Measurements from ENCODE around the gene YES1. TPM values are rescaled to one million over a fixed set of nuclear protein-coding genes. Genes with fewer than 3 reads are reported as not detected.

YES1 gene
- polyA plus RNA-seq (2013, experiment 1 of 2): 30.0 TPM
- 30.7 TPM for polyA plus RNA-seq (2013, experiment 2 of 2)

DNA sequence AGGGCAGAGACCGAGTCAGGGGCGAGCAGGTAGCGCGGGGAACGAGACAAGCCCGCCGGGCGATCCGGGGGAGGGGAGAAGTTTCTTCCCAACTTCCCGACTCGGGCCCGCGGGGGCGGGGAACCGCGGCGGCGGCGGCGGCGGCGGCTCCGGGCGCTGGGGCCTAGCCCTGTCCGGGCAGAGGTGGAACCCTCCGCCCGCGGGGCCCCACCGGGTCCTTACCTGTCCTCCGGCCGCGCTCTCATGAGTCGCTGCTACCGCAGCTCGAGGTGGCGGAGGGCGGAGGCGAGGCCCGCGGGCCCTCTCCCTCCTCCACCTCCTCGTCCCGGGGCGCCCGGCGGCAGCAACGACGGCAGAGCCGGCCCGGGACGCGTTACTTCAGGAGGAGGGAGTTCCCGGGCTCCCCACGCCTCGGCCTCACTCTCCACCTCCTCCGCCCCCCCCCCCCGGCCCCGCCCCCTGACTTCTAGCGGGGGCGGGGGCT lies at the start of gene YES1:
YES1 (minus strand) TSS at position 351 of the 484 bp plus-strand sequence. CDS start 55,415 bp downstream, outside the sequence.
- peak; percentile 81 for DNase-seq

DNA sequence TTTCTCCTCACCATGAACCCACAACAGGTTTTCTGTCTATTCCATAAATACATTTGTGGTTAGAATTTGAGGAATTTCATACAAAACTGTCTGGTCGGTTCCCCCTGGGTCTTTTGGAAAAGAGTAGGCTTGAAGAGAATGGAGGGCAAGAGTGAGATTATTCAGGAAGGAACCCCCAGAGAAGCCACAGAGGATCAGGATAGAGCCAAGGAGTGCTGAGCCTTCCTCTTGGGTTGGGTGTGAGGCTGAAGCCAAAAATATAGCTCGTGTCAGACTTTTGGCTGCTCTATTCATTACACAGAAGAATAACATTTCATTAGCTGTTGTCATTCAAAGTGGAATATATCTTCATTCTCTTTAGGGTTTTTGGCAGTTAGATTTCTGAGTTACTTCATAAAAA lies 45.9 kb upstream of the YES1 start:
- WGBS: 89% methylated on average over 1 of the region's 2 CpGs

More for the DNA sequence above, at the start of gene YES1:
- peak within 1 kb of the TSS; percentile 80 for H2AFZ ChIP-seq (ENCODE audit: low read depth, low read length)
- peak within 1 kb of the TSS in 1 of 2 experiments; percentile 94 for H3K23ac ChIP-seq (ENCODE audit: low read length in 2 of 2)
- H3K36me3 ChIP-seq (ENCODE audit: control insufficient read depth in 1 of 2, insufficient read depth in 2 of 2, low read depth in 1 of 2, low read length in 2 of 2): no peaks in the 10 kb centered on the region
- H3K9me3 ChIP-seq (ENCODE audit: control insufficient read depth, low read length): no peaks in the 10 kb centered on the region
- under 1% methylated on average over 33 of the region's 59 CpGs for WGBS
- H2BK5ac ChIP-seq (ENCODE audit: low read depth, low read length, poor library complexity, severe bottlenecking): peak within 1 kb of the TSS; percentile 90
- peaks cover 1% of the 10 kb centered on the region for H3K4me1 ChIP-seq (ENCODE audit: control insufficient read depth, insufficient read depth, low read depth, low read length)
- H3K27ac ChIP-seq (ENCODE audit: low read length, poor library complexity, severe bottlenecking): peak within 1 kb of the TSS; percentile 82
- H3K14ac ChIP-seq (ENCODE audit: low read length in 2 of 2): peak within 1 kb of the TSS; percentile 97 to 98
- H3K18ac ChIP-seq (ENCODE audit: low read depth in 1 of 2, low read length in 2 of 2): peak within 1 kb of the TSS; percentile 86 to 96
- peak within 1 kb of the TSS; percentile 97 for H3K9ac ChIP-seq (ENCODE audit: low read length)
- peak within 1 kb of the TSS; percentile 93 to 99 for H3K4me3 ChIP-seq (ENCODE audit: insufficient read depth in 1 of 2, low read depth in 1 of 2, low read length in 2 of 2)
- H2AK5ac ChIP-seq (ENCODE audit: low read length, severe bottlenecking): no peak within 1 kb of the TSS
- H3K4ac ChIP-seq (ENCODE audit: low read depth in 1 of 2, low read length in 2 of 2): peak within 1 kb of the TSS; percentile 73 to 89
- H4K8ac ChIP-seq (ENCODE audit: low read length): peak within 1 kb of the TSS; percentile 93
- no peaks in the 10 kb centered on the region for H3K27me3 ChIP-seq (ENCODE audit: control insufficient read depth in 1 of 2, insufficient read depth in 1 of 2, low read length in 2 of 2)
- H3K4me2 ChIP-seq (ENCODE audit: low read length, poor library complexity, severe bottlenecking): peak within 1 kb of the TSS; percentile 80
- peak within 1 kb of the TSS; percentile 64 to 68 for H2BK12ac ChIP-seq (ENCODE audit: low read length in 2 of 2)
- peak within 1 kb of the TSS; percentile 99 for H2BK15ac ChIP-seq (ENCODE audit: low read depth, poor library complexity, severe bottlenecking)
- H2BK120ac ChIP-seq (ENCODE audit: low read depth, low read length): peak within 1 kb of the TSS; percentile 88
- H4K91ac ChIP-seq (ENCODE audit: low read length): peak within 1 kb of the TSS; percentile 82
- H3K79me1 ChIP-seq (replicated peaks; ENCODE audit: low read length, poor library complexity, severe bottlenecking): peaks cover 2% of the 10 kb centered on the region

DNA sequence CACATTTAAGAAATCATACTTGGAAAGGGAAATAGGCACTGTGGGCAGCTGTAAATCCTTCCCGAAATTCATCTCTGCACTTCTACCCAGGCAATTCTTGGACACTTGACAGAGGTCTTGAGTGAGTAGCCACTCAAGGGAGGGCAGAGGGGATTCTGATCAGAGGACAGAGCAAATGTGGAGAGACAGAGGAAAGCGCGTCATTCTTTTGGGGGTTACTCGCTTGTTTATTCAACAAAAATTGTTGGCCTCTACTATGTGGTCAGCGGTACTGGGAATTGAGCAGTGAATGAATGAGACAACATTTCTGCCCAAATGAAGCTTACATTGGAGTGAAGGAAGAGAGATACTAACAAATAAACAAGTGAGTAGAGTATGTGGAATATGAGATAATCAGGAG lies 41.4 kb upstream of the YES1 start:
- Histone ChIP-seq H3K9me3 (ENCODE audit: control insufficient read depth, low read length) (no peaks in the 10 kb centered on the region), H3K14ac (ENCODE audit: low read length in 2 of 2) (no peak overlapping the region), H3K27me3 (ENCODE audit: control insufficient read depth in 1 of 2, insufficient read depth in 1 of 2, low read length in 2 of 2) (peaks cover 0 to 6% of the 10 kb centered on the region in 2 experiments), H2AK5ac (ENCODE audit: low read length, severe bottlenecking) (no peak overlapping the region), H3K27ac (ENCODE audit: low read length, poor library complexity, severe bottlenecking) (no peak overlapping the region), H3K9ac (ENCODE audit: low read length) (no peak overlapping the region), H2BK15ac (ENCODE audit: low read depth, poor library complexity, severe bottlenecking) (no peak overlapping the region), H2AFZ (ENCODE audit: low read depth, low read length) (no peak overlapping the region), H2BK12ac (ENCODE audit: low read length in 2 of 2) (no peak overlapping the region), H3K18ac (ENCODE audit: low read depth in 1 of 2, low read length in 2 of 2) (no peak overlapping the region), H3K4me3 (ENCODE audit: insufficient read depth in 1 of 2, low read depth in 1 of 2, low read length in 2 of 2) (no peak overlapping the region), H3K23ac (ENCODE audit: low read length in 2 of 2) (no peak overlapping the region), H3K4me2 (ENCODE audit: low read length, poor library complexity, severe bottlenecking) (no peak overlapping the region), H2BK5ac (ENCODE audit: low read depth, low read length, poor library complexity, severe bottlenecking) (no peak overlapping the region), H3K36me3 (ENCODE audit: control insufficient read depth in 1 of 2, insufficient read depth in 2 of 2, low read depth in 1 of 2, low read length in 2 of 2) (no peaks in the 10 kb centered on the region), H4K8ac (ENCODE audit: low read length) (no peak overlapping the region), H2BK120ac (ENCODE audit: low read depth, low read length) (no peak overlapping the region), H3K4ac (ENCODE audit: low read depth in 1 of 2, low read length in 2 of 2) (no peak overlapping the region), H3K4me1 (ENCODE audit: control insufficient read depth, insufficient read depth, low read depth, low read length) (no peaks in the 10 kb centered on the region), H4K91ac (ENCODE audit: low read length) (no peak overlapping the region), H3K79me1 (replicated peaks; ENCODE audit: low read length, poor library complexity, severe bottlenecking) (no peaks in the 10 kb centered on the region)
- WGBS: 89% methylated on average over 5 of the region's 5 CpGs
- DNase-seq: no peak

More for the DNA sequence above, 45.9 kb upstream of the YES1 start:
- Histone ChIP-seq H2AFZ (ENCODE audit: low read depth, low read length) (no peak overlapping the region), H3K36me3 (ENCODE audit: control insufficient read depth in 1 of 2, insufficient read depth in 2 of 2, low read depth in 1 of 2, low read length in 2 of 2) (no peaks in the 10 kb centered on the region), H2BK120ac (ENCODE audit: low read depth, low read length) (no peak overlapping the region), H3K18ac (ENCODE audit: low read depth in 1 of 2, low read length in 2 of 2) (no peak overlapping the region), H3K27ac (ENCODE audit: low read length, poor library complexity, severe bottlenecking) (no peak overlapping the region), H2BK12ac (ENCODE audit: low read length in 2 of 2) (no peak overlapping the region), H3K9me3 (ENCODE audit: control insufficient read depth, low read length) (no peaks in the 10 kb centered on the region), H3K14ac (ENCODE audit: low read length in 2 of 2) (no peak overlapping the region), H4K8ac (ENCODE audit: low read length) (no peak overlapping the region), H3K79me1 (replicated peaks; ENCODE audit: low read length, poor library complexity, severe bottlenecking) (no peaks in the 10 kb centered on the region), H2BK5ac (ENCODE audit: low read depth, low read length, poor library complexity, severe bottlenecking) (no peak overlapping the region), H4K91ac (ENCODE audit: low read length) (no peak overlapping the region), H2BK15ac (ENCODE audit: low read depth, poor library complexity, severe bottlenecking) (no peak overlapping the region), H3K4me3 (ENCODE audit: insufficient read depth in 1 of 2, low read depth in 1 of 2, low read length in 2 of 2) (no peak overlapping the region), H3K23ac (ENCODE audit: low read length in 2 of 2) (no peak overlapping the region), H3K4ac (ENCODE audit: low read depth in 1 of 2, low read length in 2 of 2) (no peak overlapping the region), H3K27me3 (ENCODE audit: control insufficient read depth in 1 of 2, insufficient read depth in 1 of 2, low read length in 2 of 2) (peaks cover 0 to 6% of the 10 kb centered on the region in 2 experiments), H2AK5ac (ENCODE audit: low read length, severe bottlenecking) (no peak overlapping the region), H3K4me2 (ENCODE audit: low read length, poor library complexity, severe bottlenecking) (no peak overlapping the region), H3K4me1 (ENCODE audit: control insufficient read depth, insufficient read depth, low read depth, low read length) (no peaks in the 10 kb centered on the region), H3K9ac (ENCODE audit: low read length) (no peak overlapping the region)
- DNase-seq: no peak

DNA sequence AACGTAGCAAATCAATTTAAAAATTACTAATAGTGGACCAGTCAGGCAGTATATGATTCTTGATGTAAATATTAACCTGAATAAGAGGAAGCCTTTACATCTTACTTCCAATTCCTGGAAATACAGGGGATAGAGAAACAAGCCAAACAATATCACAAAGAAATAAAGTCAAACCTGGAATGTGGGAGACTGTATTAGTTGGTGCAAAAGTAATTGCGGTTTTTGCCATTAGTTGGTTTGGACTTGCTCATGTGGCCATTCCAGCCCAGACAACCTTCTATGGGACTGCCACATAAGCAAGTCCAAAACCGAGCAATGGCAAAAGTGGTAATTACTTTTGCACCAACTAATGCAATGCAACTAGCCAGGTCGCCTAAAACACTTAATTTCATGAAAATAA lies 38.9 kb upstream of the YES1 start:
- Histone ChIP-seq H2AK5ac (ENCODE audit: low read length, severe bottlenecking) (no peak overlapping the region), H3K9ac (ENCODE audit: low read length) (no peak overlapping the region), H3K4me2 (ENCODE audit: low read length, poor library complexity, severe bottlenecking) (no peak overlapping the region), H2BK12ac (ENCODE audit: low read length in 2 of 2) (no peak overlapping the region), H3K18ac (ENCODE audit: low read depth in 1 of 2, low read length in 2 of 2) (no peak overlapping the region), H4K91ac (ENCODE audit: low read length) (no peak overlapping the region), H4K8ac (ENCODE audit: low read length) (no peak overlapping the region), H3K27me3 (ENCODE audit: control insufficient read depth in 1 of 2, insufficient read depth in 1 of 2, low read length in 2 of 2) (peaks cover 0 to 6% of the 10 kb centered on the region in 2 experiments), H3K4ac (ENCODE audit: low read depth in 1 of 2, low read length in 2 of 2) (no peak overlapping the region), H3K79me1 (replicated peaks; ENCODE audit: low read length, poor library complexity, severe bottlenecking) (no peaks in the 10 kb centered on the region), H2BK15ac (ENCODE audit: low read depth, poor library complexity, severe bottlenecking) (no peak overlapping the region), H3K36me3 (ENCODE audit: control insufficient read depth in 1 of 2, insufficient read depth in 2 of 2, low read depth in 1 of 2, low read length in 2 of 2) (no peaks in the 10 kb centered on the region), H2BK5ac (ENCODE audit: low read depth, low read length, poor library complexity, severe bottlenecking) (no peak overlapping the region), H3K14ac (ENCODE audit: low read length in 2 of 2) (no peak overlapping the region), H3K27ac (ENCODE audit: low read length, poor library complexity, severe bottlenecking) (no peak overlapping the region), H3K4me3 (ENCODE audit: insufficient read depth in 1 of 2, low read depth in 1 of 2, low read length in 2 of 2) (no peak overlapping the region), H2BK120ac (ENCODE audit: low read depth, low read length) (no peak overlapping the region), H3K4me1 (ENCODE audit: control insufficient read depth, insufficient read depth, low read depth, low read length) (no peaks in the 10 kb centered on the region), H3K9me3 (ENCODE audit: control insufficient read depth, low read length) (no peaks in the 10 kb centered on the region), H2AFZ (ENCODE audit: low read depth, low read length) (no peak overlapping the region), H3K23ac (ENCODE audit: low read length in 2 of 2) (no peak overlapping the region)
- 77% methylated on average over 2 of the region's 4 CpGs for WGBS
- no peak for DNase-seq
